GM18508 (cell line): ENCODE measurements around the gene NLRP6.

Experiments used
- ATAC-seq: cut with Tn5 transposase; IDR thresholded peaks from one replicate; pipeline ENCODE4 v1.9.1; 2021; ENCODE audit warnings: moderate number of reproducible peaks; ENCODE audit not compliant: insufficient read depth, unreplicated experiment

Gene NLRP6

DNA sequence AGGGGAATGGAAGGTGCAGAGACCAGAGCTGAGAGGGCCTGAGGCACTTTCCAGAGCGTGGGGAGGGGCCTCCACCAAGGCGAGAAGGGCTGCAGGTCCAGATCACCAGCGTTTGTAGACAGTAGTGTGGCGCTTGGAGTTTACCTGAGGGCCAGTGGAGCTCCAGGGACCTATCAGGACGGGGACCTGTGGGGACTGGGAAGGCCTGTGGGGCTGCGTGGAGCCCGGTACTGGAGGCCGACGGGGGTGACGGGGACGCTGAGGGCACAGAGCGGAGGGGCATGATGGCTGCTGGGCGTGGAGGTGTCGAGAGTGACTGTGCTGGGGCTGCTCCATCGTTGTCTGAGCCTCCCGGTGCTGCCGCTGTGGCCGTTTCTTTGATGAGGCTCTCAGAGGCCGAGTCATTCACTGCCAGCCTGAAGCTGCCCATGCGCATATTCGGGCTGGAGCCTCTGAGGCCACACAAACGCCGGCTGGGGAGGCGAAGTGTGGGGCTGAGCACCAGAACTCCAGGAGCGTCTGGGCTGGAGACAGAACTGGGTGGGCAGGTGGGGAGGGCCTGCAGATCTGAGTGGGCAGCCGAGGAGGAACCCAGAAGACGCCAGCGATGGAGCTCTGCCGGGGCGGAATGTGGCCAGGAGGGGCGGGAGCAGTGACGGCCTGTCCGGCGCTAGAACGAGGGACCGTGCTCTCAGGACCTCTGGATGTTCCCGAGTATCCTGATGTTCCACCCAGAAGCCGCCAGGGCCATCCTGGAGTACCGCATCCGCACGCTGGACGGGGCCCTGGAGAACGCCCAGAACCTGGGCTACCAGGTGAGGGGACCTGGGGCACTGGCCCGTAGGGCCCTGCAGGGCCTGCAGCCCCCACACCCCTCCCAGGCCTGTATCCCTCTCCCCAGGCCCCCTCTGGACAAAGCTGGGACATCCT is 13.3 kb downstream of the NLRP6 start:
- ATAC-seq = no peak

DNA sequence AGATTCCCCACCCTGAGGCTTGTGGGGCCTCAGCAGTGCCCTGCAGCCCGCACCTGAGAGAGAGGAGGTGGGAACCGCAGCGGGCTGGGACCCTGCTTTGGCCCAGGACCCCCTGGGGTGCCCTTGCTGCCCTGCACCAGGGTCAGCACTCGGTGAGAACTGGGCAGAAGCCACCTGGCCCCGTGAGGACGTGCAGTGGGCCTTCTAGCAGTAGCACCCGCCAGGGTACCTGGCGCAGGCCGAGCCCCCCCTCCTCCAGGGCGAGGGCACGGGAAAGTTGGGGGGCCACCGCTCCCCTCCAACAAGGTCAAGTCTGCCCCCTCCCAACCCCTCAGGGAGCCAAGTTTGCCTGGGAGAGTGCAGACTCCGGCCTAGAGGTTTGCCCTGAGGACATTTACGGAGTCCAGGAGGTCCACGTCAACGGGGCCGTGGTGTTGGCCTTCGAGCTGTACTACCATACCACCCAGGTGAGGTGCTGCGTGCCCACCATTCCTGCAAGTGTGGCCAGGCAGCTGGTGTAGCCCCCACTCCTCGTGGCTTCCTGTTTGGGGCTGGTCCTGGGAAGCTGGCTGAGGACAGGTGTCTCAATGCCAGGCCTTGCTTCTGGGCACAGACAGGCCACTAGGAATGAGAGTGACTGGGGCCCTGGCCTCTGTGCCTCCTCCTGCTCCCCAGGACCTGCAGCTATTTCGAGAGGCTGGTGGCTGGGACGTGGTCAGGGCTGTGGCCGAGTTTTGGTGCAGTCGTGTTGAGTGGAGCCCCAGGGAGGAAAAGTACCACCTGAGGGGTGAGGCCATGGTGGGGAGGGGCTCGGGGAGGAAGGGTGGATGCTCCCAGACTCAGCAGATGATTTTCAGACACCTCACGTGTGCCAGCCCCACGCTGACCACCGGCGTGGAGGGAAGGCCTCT is 14.3 kb downstream of the NLRP6 start:
- ATAC-seq = no peak

DNA sequence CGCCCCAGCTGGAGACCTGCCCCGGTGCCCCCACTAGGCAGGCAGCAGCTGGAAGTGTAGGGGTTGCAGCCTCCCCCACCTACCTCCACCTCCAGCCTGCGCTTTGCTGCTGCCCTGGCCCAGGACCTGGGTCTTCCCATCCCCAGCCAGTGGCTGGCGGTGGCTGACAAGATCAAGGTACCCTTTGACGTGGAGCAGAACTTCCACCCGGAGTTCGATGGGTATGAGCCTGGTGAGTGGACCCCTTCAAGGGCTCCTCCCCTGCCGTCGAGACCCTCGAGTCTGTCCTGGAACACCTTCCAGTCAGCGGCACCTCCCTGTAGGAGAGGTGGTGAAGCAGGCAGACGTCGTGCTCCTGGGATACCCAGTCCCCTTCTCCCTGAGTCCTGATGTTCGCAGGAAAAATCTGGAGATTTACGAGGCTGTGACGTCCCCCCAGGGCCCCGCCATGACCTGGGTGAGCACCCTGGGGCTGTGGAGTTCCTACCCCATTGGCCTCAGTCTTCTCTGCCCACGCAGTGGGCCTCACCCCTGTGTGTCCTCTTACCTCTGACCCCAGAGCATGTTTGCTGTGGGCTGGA is 15.2 kb downstream of the NLRP6 start:
- no peak for ATAC-seq

DNA sequence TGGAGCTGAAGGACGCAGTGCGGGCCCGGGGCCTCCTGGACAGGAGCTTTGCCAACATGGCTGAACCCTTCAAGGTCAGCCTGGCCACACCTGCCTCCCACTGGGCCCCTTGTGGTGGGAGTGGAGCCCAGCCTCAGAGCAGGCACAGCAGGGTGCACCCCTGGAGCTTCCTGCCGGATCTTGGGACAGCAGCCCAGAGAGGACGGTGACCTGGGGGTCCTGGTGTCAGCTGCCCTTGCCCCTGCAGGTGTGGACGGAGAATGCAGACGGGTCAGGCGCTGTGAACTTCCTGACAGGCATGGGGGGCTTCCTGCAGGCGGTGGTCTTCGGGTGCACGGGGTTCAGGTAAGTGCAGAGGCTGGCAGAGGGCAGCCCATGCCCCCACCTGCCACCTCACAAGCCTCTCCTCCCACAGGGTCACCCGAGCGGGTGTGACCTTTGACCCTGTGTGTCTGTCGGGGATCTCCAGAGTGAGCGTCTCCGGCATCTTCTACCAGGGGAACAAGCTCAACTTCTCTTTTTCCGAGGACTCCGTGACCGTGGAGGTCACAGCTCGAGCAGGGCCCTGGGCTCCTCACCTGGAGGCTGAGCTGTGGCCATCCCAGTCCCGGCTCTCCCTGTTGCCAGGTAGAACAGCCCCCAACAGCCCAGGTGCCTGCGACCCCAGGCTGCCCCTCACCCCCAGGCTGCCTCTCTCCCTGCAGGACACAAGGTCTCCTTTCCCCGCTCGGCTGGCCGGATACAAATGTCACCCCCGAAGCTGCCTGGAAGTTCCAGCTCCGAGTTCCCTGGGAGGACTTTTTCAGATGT is 15.8 kb downstream of the NLRP6 start:
- ATAC-seq = no peak

DNA sequence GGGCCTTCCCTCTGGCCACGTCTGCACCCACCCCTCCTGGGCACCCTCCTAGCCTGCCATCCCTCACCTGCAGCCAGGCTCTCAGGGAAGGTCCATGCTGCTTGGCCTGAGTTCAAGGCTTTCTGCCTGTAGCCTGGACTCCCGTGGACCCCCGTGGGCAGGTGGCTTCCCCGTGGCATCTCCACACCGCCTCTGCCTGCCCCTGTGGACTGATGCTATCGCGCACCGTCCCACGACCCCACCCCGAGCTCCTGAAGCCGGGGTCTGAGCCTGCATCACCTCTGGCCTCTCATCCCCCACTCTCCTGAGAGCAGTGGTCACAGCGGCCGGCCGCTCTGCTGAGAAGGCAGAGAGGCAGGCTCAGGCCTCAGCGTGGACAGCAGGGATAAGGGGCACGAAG is 16.6 kb downstream of the NLRP6 start:
- ATAC-seq = no peak

DNA sequence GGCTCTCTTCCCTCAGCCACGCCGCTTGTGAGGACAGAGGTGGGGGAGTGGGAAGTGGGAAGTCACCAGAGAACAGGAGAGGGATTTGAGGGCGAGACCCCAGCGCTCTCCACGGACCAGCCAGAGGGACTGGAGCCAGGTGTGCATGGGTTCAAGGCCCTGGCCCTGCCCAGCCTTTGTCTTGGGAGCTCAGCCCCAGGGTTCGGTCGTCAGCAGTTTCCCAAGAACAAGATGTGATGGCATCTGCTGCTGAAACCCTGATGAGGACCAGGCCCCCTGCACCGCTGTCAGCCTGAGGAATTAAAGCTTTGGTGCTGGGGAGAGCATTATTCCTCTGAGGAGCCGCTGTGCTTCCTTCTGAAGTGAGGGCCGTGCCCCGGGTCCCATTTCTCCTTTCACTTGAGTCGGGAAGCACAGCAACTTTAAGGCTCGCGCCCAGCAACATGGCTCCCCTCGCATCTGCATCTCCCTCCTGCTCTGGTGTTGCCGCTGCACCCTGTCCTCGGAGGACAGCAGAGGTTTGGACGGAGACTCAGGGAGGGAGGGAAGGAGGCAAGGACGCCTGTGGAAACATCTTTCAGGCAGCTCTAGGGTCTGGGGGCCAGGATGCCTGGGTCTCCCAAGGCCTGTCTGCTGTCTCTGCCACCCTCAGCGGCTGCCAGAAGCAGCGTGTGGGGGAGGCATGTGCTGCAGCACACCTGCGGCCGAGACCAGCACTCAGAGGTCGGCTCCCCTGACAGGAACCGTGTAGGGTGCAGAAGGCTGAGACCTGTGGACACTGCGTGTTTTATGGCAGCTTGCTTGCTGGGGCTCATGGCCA is 17.4 kb downstream of the NLRP6 start:
- ATAC-seq = no peak

DNA sequence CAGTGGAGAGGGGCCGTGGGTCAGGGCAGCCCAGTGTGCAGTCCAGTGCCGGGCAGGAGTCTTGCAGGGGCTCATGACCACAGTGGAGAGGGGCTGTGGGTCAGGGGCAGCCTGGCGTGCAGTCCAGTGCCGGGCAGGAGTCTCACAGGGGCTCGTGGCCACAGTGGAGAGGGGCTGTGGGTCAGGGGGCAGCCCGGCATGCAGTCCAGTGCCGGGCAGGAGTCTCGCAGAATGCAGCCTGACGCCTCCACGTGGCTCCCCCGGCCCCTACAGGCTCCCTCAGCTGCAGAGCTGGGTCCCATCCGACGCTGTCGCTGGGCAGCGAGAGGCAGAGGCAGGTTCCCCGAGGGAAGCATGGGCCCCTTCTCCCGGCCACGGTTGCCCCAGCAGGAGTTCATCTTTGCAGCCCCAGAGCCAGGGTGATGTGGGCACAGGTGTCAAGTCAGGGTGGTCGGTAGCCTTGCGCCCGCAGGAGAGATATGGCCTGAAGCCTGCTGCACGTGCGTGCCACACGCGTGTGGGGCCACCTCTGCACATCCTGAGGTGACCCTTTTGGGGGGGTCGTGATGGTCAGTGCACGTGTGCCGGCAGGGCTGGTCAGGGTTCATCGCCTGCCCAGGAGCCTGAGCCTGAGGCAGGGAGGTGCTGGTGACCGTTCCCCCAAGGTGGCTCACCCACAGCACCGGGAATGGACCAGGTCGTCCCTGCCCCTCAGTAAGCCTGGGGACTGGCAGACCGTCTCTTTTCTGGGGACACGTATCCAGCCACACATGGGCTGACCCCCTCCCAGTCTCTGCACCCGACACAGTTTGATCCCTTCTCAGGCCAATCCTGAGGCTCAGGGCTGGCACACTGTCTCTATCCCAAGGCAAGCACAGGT is 18.2 kb downstream of the NLRP6 start:
- no peak for ATAC-seq

DNA sequence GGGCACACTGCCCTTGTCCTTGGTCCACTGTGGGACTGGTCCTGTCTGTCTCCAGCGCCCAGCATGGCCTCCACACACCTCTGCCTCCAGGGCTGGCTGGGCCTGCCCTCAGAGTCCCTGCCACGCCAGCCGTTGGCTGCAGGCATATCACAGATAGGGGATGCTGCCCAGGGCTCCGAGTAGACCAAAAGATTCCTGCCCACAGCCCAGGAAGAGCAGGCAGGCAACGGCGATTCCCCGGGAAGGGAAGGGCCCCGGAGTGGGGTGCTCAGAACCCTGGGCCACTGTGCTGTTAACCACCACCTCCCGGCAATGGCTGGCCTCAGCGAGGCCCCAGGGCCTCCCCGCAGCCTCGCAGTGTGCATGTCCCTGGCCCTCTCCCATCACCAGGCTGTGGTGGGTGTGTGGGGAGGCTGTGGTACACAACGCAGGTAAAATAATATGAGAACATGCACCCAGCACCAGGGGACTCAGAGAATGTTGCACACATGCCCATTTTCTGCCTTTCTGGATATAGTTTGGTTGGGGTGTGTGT is 18.9 kb downstream of the NLRP6 start:
- no peak for ATAC-seq

DNA sequence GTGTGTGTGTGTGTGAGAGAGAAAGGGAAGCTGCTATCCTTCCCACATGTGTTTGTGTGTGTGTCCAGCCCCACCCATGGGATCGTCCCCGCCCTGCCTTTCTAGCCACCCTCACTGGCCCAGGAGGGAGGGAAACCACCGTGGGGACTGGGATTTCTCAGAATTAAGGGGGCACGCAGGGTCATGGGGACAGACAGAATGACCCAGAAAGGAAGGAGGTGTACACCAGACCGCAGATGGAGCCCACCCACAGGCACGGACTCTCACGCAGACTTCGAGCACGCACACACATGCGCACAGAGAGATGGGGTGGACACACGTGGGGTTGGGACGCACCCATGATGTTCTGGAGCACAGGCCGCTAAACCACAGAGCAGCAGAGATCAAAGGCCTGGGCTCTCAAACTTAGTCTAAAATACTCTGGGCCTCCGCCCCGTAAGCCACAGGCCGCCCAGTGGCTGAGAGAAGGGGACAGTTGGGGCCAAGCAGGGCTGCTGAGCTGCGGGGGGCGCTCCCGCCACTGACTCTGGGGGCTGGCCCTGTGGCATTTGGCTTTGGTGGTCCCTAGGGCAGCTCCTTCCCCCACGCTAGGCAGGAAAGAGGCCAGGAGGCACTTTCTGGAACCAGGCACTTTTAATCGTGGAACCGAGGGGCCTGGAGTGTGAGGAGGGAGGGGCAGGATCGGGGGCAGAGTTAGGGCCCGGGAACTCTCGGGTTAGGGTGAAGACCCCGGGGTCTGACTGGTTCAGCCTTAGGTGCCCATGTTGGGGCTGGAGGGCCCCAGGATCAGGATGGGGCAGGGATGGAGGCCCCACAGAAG is 19.6 kb downstream of the NLRP6 start:
- no peak for ATAC-seq

DNA sequence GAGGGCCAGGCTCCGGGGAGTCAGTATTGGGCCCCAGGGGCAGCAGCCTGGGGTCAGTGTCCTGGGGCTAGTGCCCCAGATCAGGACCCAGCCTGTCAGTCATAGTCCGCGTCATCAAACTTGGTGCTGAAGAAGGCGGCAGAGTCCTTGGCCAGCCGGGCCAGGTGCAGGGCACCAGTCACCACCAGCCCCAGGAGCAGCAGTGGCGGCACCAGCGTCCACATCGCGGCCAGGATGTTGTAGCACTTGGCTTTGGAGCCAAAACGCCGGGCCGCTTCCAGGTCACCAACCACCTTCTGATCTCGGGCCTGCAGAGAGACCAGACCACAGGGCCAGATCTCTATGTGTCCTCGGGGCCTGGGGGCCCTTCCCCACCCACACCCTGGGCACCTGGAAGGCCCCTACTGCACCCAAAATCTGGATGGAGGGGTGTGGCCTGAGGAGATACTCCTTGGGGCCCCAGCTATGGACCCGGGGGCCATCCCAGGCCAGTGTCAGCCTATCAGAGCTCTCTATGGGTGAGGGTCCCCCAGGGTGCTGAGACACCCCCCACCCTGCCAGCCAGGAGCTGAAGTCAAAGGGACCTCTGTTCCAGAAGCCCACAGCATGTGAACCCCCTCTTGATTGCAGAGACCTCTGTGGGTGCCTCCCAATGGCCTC is 20.3 kb downstream of the NLRP6 start:
- no peak for ATAC-seq

DNA sequence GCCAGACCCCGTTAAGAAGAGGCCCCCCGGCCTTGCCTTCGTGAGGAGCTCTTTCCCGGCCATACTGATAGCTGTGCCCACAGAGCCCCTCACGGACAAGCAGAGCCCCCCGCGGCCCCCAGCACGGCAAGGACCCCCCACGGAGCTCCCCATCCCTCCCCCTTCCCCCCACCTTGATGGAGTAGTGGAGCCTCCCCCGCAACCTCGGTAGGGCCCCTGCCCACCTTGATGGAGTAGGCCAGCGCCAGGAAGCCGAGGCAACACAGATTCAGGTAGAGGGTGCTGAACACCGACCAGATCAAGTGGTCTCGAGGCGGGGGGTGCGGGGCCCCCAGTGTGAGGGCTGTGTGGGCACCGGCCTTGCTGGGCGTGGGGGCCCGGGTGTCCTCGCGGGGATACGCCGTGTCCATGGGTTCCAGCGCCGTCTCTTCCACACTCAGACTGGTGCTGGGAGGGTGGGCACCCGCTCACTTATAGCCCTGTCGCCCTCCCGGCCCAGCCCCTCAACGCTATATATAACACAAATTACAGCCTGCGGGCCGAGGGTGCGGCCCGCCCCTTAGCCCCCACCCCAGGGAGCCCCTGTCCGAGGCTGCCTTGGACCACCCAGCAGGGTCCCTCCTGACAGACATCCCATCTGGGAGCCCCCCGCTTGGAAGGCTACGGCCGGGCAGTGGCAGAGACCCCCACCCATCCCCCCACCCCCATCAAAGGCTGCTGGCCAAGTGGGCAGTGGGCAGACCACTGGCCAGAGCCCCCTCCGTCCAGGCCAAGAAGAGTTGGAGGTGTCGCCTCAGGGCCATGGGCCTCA is 21.1 kb downstream of the NLRP6 start, which contains the start of gene IFITM5:
Gene IFITM5, minus strand, starts transcription at position 446 of the 811 bp plus-strand sequence. Its CDS starts 36 bp downstream, at position 410.
- ATAC-seq = no peak

DNA sequence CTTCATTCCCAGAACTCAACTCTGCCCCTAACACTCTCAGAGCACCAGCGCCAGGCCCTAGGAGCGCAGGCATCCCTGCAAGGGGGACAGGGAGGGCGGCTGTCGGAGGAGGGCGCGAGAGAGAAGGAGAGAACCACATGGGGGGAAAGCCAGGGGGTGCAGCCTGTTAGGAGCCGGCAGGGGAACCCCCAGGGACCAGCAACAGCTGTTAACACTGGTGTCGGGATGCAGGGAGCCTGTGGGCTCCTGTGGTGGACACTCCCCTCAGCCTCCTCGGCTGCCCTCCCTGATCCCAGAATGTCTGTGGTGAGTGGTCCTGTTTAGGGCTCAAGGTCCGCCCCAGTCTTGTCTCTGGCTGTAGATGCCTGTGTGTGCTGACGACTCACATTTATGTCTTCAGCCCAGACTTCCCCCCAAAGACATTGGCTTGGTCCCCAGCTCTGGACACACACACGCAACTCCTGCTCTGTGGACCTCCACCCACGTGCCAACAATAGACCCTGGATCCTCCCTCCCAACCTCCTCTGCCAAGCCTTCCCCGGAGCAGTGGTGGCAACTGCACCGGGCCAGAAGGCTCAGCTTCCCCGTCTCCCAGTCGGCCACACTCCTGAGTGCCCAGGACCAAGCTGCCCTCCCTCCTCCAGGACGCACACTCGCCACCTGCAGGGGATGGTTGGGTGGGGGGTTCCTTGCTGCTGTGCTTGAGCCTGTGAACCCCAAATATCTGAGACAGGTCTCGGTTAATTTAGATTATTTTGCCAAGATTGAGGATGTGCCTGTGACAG is 21.9 kb downstream of the NLRP6 start:
- ATAC-seq = no peak

DNA sequence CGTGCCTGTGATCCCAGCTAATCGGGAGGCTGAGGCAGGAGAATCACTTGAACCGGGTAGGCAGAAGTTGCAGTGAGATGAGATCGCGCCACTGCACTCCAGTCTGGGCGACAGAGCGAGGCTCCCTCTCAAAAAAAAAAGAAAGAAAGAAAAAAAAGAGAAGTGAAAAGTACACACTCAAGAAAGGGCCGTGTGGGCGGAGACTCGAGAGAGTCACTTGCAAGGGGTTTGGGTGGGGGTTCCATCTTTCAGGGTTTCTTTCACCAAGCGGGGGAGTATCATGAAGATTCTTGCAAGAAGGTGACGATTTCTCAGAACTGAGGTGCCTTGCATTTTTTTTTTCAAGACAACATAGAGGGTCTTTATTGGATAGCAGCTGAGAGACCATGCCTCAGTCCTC is 25.2 kb downstream of the NLRP6 start:
- ATAC-seq = no peak

DNA sequence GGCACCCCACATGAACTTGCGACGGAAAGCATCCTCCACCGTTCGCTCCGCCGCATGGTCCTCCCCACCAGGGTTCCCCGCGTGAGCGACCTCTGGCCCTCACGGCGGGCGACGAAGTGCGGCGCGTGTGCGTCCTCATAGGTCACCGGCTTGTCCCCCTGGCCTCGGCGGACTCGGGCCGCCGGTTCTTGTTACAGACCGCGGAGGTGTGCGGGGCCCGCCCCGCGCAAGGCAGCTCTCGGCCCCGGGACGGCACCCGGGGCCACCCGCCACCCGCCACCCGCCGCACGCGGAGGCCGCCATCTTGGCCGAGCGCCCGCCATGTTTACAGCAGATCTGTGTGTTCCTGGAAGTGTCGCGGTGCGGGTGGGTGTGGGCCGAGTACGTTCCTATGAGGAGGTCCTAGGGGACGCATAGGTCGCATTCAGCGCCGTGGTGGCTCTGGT is 25.9 kb downstream of the NLRP6 start:
- no peak for ATAC-seq
